ENCODE results near the gene GABBR1.

The GABBR1 gene

DNA sequence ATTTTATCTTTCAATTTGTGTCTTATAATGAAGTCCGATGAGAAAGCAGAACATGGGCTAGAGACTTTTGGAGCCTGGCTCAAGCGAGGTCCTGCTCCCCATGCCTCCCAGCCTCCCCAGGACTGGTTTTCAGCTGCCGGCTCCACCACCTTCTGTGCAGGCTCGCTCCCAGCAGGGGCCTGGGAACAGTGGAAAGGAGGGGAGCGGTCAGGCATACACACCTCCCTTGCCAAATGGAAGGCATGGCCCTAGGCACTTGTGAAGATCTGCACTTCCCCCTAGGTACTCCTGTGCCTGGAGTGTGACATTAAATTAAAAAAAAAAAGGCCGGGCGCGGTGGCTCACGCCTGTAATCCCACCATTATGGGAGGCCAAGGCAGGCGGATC, 19.2 kb upstream of the GABBR1 start:
- DNase-seq: no peak

DNA sequence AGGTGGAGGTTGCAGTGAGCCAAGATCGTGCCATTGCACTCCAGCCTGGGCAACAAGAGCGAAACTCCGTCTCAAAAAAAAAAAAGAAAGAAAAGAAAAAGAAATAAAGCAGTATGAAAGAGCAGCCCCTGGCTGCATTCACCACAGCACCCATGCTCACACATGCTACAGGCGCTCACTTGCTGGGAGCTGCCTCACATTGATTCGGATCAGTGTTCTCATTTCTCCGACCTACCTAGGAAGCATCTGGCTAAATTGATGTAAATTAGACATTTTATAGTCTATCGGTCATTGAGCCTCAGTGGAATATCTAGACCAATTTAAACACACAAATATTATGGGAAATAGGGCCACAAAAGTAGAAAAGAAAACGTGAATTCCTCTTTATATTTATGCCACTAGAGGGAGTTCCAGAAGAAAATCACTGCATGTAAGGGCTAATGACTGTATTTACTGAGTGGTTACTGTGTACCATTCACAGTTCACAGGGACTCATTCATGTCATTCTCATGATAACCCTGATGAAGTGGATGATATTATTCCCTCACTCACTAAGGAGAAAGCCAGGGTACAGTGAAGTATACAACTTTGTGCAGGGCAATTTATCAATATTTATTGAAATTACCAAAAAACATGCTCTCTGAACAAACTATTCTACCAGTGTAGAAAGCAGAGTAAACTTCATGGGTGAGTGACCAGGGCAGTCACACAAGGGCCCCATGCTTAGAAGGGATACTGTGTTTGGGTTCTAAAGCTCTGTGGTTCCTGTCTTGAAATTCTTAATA, 18.6 kb upstream of the GABBR1 start:
- DNase-seq: peak; percentile 37

DNA sequence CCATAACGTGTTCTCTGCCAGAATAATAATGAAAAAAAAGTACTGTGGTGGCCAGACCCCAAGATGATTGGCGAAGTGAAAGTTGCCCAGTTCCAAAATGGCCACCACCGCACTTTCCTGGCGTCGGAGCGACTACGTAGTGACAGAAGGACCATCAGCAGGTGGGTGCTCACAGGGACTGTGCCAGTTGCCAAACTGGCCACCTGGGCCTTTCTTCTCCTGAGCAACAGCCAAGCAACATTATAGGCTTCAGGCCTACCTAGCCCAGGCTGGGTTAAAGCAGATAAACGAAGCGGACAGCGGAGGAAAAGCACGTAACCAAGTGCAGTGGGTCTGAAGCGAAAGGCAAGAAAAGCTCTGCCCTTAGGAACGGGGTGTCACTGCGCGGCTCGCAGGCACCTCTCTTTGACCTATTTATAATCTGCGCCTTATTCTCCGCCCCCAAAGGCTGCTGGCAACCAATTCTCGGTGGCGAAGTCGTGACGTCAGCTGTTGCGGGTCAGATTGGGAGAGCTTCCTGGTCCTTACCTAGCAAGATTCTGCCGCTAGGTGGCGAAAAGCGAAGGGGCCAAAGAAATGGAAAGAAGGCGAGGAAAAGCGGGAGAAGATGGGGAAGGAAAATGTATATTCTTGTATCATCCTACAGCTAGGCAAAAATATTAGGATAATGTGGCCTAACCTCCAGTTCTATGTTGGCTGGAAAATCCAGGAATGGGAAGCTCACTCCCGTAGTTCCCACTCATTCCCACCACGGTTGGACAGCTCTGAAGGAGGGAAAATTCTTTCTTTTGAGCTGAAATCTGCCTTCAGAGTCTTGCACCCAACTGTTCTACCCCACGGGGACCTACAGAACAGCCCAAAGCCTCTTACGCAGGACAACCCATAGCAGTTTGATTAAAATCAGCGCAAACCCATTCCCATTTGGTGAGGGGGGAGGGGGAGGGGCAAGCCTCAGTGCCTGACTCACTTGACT, 17.0 kb upstream of the GABBR1 start:
- DNase-seq: peak; percentile 98

DNA sequence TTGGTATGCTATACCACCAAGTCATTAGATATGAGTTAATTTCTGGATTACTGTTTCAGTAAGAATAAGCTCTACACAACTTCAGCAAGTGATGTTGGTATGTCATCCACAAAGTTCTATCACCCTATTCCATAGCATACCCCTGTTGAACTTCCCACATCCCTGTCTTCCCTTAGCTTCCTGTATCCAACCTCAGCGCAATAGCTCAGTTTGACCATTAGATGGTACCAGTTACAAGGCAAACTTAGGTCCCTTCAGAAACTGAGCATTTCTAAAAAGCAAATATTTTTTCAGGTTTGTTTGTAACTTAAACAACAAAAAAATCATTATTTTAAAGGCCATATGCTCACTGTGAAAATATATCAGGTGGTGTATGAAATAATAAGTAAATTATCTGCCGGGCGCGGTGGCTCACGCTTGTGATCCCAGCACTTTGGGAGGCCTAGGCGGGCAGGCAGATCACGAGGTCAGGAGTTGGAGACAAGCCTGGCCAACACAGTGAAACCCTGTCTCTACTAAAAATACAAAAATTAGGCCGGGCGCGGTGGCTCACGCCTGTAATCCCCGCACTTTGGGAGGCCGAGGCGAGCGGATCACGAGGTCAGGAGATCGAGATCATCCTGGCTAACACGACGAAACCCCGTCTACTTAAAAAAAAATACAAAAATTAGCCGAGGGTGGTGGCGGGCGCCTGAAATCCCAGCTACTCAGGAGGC, 15.1 kb upstream of the GABBR1 start:
- DNase-seq: no peak

DNA sequence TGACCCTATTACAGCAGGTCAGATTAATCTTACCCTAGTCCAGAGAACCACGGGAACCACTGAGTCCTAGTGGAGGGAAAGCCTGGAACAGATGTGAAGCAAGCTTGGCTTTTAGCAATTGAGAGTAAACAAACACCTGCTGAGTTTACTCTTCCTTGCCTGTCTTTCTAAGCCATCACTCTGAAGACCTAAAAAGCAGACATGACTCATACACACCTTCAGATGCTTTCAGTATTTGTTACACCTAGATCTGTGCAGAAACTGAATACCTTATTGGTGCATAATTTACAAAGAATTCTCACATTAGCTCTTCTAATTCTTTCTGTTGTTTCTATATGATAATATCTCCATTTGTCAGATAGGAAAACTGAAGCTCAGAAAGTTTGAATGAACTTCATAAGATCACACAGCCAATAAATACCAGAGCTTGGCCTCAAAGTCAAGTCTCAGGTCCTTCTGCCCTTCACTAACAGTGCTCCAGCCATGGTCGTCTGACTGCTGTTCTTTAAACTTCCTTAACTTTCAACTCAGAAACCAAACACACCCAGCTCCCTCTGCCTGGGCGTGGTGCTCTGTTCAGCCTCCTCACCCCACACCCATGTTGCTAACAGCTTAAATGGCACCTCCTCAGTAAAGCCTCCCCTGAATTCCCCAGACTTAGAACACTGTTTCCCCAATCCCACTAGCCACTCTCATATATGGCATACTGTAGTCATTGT, 8.6 kb upstream of the GABBR1 start:
- DNase-seq: no peak

DNA sequence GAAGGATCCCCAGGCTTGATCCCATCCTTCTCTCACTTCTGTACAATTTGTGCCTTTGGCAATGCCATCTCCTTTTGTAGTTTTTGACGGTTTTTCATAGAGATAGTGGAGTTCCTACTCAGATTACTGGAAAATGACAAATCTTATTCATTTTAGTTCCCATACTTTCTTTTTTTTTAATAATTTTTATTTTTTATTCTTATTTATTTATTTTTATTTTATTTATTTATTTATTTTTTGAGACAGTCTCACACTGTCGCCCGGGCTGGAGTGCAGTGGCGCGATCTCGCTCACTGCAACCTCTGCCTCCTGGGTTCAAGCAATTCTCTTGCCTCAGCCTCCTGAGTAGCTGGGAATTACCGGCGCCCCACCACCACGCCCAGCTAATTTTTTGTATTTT, 4.3 kb upstream of the GABBR1 start:
- no peak for DNase-seq

DNA sequence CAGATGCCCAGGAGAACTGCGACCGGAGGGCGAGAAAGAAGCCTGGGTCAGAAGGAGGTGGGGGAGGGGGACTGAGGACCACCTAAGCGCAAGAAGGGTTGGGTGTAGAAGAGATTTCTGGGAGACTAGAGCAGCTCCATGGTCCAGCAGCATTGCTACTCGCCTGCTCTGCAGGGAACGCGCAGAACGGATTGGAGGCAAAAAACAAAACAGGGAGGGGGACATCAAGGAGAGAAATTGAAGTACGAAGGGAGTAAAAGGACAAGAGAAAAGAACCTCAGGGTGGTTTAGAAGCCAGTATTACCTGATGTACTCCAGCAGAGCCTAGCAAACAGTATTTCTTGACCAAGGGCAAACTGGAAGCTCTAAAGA, 537 bp upstream of the GABBR1 start:
- DNase-seq: no peak

DNA sequence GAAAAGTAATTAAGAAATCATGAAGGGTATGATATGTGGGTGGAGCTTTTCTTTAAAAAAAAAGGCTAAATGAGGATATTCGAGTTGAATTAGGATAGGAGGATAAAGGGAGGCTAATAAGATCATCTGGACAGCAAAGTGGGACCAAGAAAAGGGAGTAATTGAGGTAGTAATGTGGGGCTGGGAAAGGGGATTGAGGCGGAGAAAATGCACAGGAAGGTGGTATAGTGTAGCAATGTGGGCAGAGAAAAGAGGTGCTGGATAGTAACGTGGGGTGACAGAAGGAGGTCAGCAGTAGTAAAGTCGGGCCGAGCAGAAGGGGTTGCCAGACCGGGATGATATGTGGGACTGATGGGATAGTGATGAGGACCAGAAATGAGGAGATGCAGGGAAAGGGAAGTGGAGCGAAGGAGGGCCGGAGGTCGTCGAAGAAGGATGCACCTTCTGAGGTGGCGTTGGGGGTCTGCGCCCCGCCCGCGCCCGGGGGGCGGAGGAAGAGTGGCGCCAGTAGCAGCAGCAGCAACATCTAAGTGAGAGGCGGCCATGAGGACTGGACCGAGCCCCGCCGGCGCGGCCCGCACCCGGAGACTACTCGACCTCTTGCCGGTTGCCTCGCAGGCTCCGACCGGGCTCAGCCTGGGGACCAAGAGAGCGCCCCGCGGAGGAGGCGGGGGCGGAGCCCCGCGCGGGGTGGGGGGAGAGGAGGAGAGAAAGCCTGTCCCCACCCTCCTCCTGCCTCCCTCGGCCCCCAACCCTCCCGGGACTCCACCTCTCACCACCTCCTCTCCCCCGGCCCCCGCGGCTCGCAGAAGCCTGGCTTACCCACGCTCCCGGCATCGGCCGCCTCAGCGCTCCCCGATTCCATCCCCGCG, 887 bp downstream of the GABBR1 start:
- DNase-seq: peak; percentile 31

DNA sequence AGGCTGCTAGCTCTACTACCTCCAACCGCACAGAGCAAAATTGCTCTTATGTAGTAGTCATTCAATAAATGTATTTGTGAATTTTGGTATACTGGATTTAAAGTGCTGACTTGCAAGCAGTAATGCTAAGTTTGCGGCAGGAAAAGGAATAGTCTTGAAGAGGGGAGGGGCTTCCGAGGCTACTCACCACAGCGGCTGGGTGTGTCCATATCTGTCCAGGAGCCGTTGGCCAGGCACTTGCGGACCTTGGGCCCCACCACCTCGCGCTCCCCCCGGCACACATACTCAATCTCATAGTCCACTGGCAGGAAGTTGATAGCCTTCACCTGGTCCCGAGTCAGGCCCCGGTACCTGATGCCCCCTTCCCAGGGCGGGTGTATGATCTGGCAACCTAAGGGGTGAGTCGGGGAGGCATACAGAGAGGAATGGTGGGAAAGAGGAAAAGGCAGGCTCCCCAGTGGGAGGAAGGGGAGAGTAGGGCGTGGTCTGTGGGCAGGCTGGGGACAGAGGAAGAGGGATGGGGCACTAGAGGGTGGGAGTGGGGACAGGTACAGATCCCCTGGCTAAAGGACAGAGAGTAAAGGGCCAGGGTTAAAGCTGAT, 1.7 kb downstream of the GABBR1 start:
- no peak for DNase-seq

DNA sequence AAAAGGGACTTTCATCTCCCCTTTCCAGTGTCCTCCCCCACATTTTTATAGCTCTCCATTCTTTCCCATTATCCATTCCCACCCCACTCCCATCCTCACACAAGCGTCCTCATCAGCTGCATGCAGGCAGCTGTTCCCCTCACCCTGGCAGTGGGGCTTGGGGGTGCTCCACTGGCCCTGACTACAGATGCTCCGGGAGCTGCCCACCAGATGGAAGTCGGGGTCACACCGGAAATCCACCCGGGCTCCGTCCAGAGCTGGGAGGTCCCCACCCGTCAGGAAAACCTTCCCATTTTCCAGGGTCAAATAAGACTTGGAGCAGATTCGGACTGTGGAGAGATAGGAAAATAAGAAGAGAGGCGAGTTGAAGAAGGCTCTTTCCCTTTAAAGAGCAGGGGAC, 2.7 kb downstream of the GABBR1 start:
- DNase-seq: no peak

DNA sequence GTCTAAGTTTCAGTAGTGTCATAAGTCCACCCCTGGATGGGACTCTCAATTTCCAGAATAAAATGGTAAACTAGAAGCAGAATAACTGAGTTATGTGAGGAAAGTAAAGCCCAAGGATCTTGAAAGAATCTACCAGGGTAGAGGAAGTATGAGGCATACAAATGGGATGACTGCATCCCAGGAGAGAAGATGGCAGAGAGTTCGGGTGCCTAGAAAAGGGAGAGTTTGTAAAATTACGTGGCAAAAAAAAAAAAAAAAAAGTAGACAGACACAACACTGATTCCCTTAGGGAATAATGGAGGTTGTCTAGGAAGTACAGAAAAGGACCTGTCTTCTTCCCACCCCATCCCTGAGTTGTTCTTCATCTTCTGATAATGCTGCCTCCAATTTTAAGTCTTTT, 3.4 kb downstream of the GABBR1 start:
- DNase-seq: no peak

DNA sequence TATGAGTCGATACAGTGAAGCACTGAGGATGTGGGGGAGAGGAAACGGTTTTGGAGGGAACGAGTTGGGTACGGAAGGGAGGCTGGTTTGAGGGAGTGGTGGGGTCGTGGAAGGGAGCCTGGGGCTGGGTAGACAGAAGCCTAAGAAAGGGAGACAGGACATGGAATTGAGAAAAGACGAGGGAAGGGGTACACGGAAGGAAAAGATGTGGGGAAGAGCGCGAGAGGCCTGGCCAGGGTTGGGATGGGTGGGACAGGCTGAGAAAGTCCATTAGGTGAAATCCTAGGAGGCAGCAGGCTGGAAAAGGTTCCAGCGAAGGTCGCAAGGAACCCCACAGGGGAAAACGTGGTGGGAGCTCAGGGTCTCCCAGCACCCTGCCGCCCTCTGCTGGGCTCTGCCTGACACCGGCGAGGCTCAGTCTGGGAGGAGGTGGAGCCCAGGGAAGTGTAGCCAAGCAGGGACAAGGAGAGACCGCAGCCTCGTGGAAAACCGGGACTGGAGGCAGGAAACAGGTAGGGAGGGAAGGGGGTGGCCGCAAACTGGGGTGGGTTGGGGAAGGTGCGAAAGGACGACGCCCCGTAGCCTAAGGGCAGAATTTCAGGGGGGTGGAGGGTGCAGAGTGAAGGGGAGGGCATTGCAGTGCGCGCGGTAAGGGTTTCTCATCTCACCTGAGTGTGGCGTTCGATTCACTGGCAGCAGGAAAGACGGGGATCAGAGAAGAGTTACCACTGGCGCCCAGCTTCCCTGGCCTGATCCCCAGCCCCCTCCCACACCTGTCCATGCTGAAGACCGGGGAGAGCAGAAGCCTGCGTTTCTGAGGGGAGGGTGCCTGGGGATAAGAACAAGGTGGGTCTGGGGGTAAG, 4.3 kb downstream of the GABBR1 start:
- DNase-seq: peak; percentile 49

DNA sequence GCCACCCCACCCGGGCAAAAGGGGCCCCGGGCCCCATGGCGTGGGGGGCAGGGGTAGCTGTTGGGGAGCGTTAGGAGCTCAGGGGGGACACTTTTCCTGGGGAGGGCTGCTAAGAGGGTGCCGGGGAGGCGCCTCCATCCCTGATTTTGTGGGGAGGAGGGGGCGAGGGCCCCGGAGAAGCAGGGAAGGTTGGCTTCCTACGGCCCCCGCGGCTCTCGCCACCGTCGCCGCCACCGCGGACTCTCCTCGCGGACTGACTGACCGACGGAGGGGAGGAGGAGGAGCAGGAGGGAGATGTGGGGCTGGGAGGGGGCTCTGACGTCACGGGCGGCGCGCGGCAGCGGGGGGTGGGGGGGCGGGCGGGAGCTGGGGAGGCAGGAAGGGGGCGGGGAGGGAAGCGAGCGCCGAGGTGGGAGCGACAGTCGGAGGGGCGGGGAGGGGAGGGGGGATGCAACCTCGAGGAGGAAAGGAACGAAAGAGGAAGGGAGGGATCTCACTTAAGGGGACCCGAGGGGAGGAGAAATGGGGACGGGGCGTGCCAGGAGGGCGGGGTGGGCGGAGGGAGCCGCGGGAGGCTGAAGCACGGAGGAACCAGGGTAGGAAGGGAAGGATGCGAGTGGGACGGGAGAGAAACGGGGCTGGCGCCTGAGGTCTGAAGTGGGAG, 5.1 kb downstream of the GABBR1 start:
- peak; percentile 31 for DNase-seq

DNA sequence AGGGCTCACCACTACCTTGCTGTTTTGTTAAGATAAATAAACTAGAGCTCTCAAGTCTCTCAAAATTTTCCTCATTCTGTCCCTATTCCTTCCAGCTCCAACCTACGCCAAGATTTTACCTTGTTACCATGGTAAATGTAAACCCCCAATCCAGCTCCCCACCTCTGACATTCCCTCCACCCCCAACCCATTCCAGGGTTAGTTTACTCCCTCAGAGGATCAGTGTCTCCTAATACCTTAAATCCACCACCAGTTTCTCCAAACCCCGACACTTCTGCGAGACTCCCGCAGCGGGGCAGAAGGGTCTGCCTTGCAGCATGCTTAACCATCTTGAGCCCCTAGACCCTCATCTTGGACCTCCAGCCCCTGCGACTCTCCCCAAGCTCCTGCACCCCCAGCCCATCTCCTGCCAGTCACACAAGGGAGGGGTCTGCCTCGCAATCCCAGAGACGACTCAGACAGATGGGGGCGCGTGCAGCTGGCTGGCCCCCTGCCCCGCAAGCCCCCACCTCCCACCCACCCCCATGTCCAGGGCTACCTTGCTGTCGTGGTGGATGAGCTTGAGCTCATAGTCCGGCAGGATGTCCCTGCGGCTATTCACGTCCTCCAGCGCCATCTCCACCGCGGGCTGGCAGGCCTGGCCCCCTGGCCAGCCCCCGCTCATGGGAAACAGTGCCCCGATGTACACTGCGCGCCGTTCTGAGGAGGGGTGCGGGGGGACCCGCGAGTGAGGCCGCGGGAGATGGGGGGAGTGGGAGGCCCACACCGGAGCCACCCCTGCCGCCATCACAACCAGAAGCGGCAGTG, 5.8 kb downstream of the GABBR1 start:
- DNase-seq: no peak

DNA sequence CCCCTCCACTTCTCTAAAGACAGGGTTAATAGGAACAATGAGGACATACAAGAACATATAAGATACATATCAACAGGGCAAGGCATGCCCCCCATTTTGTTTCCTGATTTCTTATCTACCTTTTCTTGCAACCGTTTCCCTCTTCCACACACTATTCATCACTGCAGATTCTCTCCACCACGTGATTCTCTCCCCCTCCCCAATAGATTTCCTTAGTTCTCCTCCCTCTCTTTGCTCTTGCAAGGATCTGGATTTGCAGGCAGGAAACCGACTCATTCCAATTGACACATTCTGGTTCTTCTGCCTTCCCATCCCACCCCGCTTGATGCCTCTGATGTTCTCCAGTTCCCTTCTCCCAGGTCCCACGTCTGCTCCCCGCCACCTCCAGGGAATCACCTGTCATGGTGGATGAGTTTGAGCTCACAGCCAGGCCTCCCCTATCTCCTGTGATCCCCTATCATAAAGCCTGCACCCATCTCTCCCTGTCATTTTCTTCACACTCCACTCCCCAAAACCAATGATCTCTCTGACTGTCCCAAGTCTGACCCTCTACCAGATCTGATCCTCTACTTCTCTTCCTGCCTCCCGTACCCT, 7.5 kb downstream of the GABBR1 start:
- no peak for DNase-seq

DNA sequence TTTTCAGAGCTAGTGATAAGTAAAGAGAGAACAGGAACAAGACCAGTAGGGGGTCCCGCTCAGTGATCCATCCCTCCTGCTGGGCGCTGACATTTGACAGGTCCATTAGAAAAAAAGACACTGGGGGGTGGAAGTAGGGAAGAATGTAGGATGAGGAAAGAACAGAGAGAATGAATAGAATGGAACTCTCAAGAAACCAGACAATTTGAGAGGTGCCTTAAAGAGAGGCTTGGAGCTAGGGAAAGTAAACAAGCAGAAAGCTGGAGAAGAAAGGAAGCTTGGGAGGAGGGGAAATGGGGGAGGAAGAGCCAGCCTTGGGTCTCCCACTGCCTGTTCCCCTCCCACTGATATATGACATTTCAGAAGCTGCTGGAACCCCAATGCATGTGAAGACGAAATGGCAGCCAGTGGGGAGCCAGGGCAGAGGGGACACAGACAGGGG, 8.4 kb downstream of the GABBR1 start:
- DNase-seq: no peak

DNA sequence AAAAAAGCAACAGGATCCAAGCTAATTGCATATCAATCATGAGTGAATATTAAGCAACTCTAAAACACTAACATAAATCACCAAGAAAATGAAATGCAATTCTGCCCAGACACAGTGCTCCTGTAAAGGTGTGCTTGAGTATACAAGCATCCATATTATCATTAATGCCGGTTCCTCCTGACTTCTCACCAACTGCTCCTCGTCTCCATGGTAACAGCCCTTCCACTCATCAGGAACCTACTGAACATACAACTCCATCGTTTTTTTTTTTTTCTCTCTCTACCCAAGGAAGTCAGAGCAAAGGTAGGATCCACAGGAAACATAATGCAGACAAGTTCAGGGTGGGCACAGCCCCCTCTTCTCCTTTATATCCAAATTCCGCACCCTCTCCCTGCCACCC, 12.4 kb downstream of the GABBR1 start:
- DNase-seq: no peak

DNA sequence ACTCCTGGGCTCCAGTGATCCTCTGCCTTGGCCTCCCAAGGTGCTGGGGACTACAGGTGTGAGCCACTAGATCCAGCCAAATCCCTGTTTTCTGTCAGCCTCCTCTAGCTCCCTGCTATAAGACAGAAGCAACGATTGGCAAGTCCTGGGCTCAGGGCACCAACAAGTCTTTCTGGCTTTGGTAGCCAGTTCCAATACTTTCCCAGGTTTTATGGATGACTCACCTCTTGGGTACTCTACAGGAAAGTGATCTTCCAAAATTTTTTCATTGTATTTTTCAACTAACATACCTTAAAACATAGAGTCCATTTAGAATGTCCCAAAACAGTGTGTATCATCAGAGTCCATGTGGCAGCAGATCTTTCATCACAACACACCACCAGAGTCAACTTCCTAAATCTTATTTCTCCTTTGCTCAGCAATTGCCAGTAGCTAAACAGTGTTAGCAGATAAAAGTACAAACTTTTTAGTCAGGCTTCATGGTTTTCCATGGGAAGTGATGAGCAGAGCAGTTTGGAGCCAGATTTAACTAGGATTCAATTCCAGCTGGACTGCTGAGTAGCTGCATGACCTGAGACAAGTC, 13.3 kb downstream of the GABBR1 start:
- DNase-seq: no peak

Measured in activated CD4-positive, alpha-beta T cell treated with anti-CD3 and anti-CD28 coated beads, Interleukin-2, amount 50 U/mL, for 16 hours (primary cell).